AG10803 (cell line): ENCODE data around the gene TRIP13.

Source experiments
- DNase-seq: peaks from one replicate; pipeline ENCODE4 v3.0.0; 2010; ENCODE audit warnings: low read depth
- H3K4me3 ChIP-seq: 2 replicates; pipeline ENCODE4 v1.5.1; 2011; ENCODE audit warnings: mild to moderate bottlenecking, low read length, control low read depth
- CTCF ChIP-seq: conservative IDR thresholded peaks from 2 replicates; pipeline ENCODE4 v1.5.1; 2011; ENCODE audit warnings: mild to moderate bottlenecking, low read length, control low read depth, inconsistent platforms

TRIP13 gene

GRCh38 chr5:893711-894110 lies 1.0 kb downstream of the TRIP13 start:
- peak overlapping the region; percentile 73 for H3K4me3 ChIP-seq
- no peak for TF ChIP-seq CTCF
- no peak for DNase-seq

DNA sequence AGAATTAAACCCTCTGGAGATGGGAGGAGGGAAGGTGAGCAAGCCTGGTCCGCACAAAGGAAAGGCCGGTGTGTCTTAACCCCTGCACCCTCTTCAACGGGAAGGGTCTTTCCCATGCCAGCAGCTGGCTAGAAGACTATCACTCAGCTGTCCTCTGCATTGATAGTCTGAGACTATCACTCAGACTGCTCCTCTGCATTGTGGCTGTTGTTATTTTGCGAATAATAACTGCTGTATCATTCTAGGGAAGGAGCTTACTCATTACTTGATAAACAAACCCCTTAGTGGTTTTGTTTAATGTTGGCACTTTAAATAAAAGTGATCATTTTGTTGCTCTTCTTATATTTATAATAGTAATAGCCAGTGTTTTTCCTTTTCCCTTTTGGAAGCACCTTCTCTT lies 8.1 kb downstream of the TRIP13 start:
- no peak for TF ChIP-seq CTCF
- no peak overlapping the region for H3K4me3 ChIP-seq
- DNase-seq = no peak

- no peak for DNase-seq
- H3K4me3 ChIP-seq = no peak overlapping the region
- no peak for TF ChIP-seq CTCF
These were observed 9.6 kb downstream of the TRIP13 start for GRCh38 chr5:902129-902916.

DNA sequence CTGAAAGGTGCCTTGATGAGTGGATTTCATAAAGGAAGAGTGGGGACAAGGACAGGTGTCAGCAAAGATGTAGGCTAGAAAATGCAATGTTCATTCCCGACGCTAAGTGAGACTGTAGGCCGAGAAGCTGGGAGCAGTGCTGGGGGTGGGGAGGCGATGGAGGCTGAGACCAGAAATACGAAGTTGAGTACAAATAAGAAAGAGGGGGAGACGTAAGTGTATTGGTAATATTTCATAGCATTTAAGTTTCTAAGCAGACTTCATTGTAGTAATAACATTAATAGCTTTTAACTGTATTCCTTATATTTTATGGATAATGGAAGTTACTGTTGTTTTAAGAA lies 11.0 kb downstream of the TRIP13 start:
- no peak for TF ChIP-seq CTCF
- H3K4me3 ChIP-seq = no peak overlapping the region
- no peak for DNase-seq

DNA sequence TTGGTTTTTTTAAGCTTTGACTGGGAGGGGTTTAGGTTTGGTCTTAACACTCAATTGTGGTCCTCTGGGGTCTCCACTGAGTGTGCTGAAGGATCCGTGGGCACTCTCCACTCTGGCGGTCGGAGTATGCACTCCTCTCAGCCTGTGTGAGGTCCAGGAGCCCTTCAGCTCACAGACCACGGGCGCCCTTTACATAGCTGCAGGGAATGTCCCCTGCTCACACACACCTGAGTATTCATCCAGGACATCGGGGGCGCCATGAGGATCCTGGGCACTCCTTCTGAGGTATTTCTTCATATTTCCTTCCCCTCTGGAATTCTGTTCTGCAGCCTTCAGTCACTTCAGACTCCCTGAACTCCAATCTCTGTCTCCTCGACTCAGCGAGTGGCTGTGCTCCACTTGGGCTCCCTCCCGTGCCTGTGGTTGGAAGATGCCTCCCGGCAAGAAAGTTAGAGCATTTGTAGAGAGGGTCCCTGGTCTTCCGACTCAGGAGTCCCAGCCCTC lies 12.5 kb downstream of the TRIP13 start:
- no peak overlapping the region for H3K4me3 ChIP-seq
- TF ChIP-seq CTCF = no peak
- no peak for DNase-seq

GRCh38 chr5:907366-907910 lies 14.8 kb downstream of the TRIP13 start:
- H3K4me3 ChIP-seq = no peak overlapping the region
- TF ChIP-seq CTCF = no peak
- DNase-seq = no peak

DNA sequence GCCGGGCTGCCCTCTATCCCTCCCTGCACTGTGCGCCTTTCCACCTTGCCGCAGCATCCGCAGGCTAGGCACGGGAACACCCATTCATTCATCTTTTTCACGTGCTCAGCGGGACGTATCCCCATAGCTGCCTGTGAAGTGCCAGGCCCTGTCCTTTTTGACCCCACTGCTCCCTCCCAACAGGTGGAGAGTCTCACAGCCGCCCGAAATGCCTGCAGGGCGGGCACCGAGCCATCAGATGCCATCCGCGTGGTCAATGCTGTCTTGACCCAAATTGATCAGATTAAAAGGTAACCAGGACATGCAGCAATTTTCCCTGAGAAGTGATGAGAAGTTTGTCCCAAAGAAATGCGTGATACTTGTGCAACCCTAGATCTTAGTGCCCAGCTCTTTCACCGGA lies 15.5 kb downstream of the TRIP13 start:
- no peak overlapping the region for H3K4me3 ChIP-seq
- TF ChIP-seq CTCF = no peak
- no peak for DNase-seq
